GM12801 (cell line): ENCODE data around the gene DLG4.

ENCODE experiments used
- CTCF ChIP-seq: IDR thresholded peaks from one replicate; pipeline ENCODE4 v1.5.1; 2011; ENCODE audit warnings: control low read depth; ENCODE audit not compliant: insufficient read length; ENCODE audit errors: extremely low read depth

DLG4 gene

DNA sequence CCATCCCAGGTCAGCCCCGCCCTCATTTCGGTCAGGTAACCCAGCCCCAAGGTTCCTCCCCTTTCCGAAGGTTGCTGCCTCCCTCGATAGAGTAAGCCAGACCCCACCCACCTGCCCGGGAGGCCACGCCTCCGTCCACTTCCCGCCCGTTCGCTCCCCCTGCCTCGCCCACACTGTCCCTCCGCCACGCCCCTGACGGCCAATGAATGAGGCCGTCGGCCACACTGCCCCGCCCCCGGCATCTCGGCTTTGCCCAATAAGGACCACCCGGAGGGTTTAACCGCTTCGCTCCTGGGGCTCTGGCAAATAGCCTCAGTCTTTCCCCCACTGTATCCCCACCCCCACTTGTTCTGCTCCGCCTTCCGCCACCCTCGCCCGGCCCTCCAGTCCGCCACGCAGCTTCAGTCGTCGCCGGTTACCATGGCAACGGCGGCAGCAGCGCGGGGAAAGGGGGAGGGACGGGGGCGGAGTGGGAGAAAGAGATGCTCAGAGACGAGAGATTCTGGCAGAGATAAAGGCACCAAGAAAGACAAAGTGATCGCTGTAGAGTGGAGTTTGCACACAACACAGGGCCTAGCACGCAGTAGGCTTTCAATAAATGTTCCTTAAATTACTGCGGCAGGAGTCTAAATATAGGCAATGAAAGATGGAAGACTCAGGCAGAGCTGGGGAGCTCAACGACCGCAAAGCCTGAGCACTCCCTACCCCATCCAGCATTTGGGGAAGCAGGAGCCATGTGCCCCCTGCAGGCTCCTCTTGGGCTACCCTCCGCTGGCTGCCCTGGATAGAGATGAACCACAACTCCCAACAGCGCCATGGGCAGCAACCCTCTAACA, 5.1 kb downstream of the DLG4 start:
- TF ChIP-seq CTCF, result no peak

- no peak for TF ChIP-seq CTCF
Observed at GRCh38 chr17:7213895-7214299, 5.7 kb downstream of the DLG4 start.

GRCh38 chr17:7211491-7212273, 8.0 kb downstream of the DLG4 start:
- TF ChIP-seq CTCF, result no peak

DNA sequence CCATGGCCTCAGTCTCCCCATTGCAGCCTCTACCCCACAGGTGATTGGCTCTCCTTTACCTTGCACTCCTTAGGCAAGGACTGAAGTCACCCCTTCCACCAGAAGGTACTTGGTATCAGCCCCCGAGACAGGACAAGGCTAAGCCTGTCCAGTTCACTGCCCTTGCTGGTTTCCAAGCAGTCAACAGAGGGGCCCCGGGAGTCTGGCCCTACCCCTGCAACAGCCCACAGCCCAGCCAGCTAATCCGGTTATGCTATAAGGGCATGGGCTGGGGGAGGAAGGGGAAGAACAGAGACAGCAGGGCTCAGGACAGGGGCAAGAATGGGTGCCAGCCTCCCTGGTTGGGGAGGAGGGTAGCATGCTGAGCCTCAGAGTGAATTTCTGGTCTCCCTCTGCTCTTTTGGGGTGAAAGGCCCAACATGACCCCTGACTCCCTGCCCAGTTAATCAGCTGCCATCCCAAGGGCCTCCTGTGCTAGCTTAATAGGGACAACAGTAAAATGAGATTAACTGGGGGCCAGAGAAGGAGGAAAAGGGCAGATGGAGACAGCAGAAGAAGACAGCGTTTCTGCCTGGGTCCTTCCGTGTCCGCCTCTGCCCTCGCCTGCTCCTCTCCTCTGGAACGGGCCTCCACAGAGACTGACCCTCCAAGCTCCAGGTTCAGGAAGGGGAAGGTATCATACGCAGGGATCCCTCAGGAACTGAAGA, 10.7 kb downstream of the DLG4 start:
- no peak for TF ChIP-seq CTCF

- TF ChIP-seq CTCF, result no peak
Observed at GRCh38 chr17:7208027-7208571, 11.5 kb downstream of the DLG4 start.

- TF ChIP-seq CTCF, result no peak
Observed at GRCh38 chr17:7207120-7208001, 12.3 kb downstream of the DLG4 start.
